Hematopoietic multipotent progenitor cell treated with erythropoietin and hydrocortisone succinate and interleukin-3 and kit ligand, for 17 days (in vitro differentiated cells): Measurements from ENCODE around the gene CLPSL1.

Experiments used
- DNase-seq: peaks from one replicate; pipeline ENCODE4 v3.0.0-alpha.2; 2015; ENCODE audit warnings: low spot score

Gene CLPSL1

GRCh38 chr6:35797837-35798526 is 17.2 kb downstream of the CLPSL1 start:
- DNase-seq: no peak

- no peak for DNase-seq
Measured at GRCh38 chr6:35798706-35799105, 17.9 kb downstream of the CLPSL1 start.

GRCh38 chr6:35801148-35801547 is 20.3 kb downstream of the CLPSL1 start:
- no peak for DNase-seq

GRCh38 chr6:35804996-35805736 is 24.3 kb downstream of the CLPSL1 start, which contains the start of gene LHFPL5:
LHFPL5 (plus strand) TSS chr6:35805352; CDS start chr6:35805671, 319 bp downstream.
- DNase-seq: no peak

GRCh38 chr6:35808688-35809087 is 27.9 kb downstream of the CLPSL1 start:
- no peak for DNase-seq

GRCh38 chr6:35809809-35810208 is 29.0 kb downstream of the CLPSL1 start:
- no peak for DNase-seq

- no peak for DNase-seq
Measured at GRCh38 chr6:35810971-35811698, 30.3 kb downstream of the CLPSL1 start.

GRCh38 chr6:35811699-35811995 is 30.8 kb downstream of the CLPSL1 start:
- no peak for DNase-seq

GRCh38 chr6:35817515-35817914 is 36.7 kb downstream of the CLPSL1 start:
- no peak for DNase-seq

GRCh38 chr6:35823601-35824000 is 42.8 kb downstream of the CLPSL1 start:
- no peak for DNase-seq

GRCh38 chr6:35824552-35825192 is 43.9 kb downstream of the CLPSL1 start:
- no peak for DNase-seq

GRCh38 chr6:35829306-35829705 is 48.5 kb downstream of the CLPSL1 start:
- DNase-seq: no peak

GRCh38 chr6:35831257-35832007 is 50.6 kb downstream of the CLPSL1 start:
- no peak for DNase-seq

- no peak for DNase-seq
Measured at GRCh38 chr6:35833536-35833935, 52.7 kb downstream of the CLPSL1 start.
